Caco-2 (cell line): ENCODE measurements around the gene VENTX. TPM values are rescaled to one million over a fixed set of nuclear protein-coding genes. Genes with fewer than 3 reads are reported as not detected.

Source experiments
- BruUV-seq: library from RNA; stranded (reverse); fragments of 400-500 nt; replicated peaks from 2 replicates; lab custom pipeline; 2021; lab: Mats Ljungman, UMichigan
- CTCF ChIA-PET: fragments of 300-600 bp; sonication (Branson Sonifier 250); formaldehyde crosslinking; loops from one replicate; lab custom pipeline; 2022; ENCODE audit warnings: antibody characterized with exemption; lab: Charles Lee
- POLR2A ChIA-PET: fragments of 300-600 bp; sonication (Branson Sonifier 250); formaldehyde crosslinking; loops from one replicate; lab custom pipeline; 2022; ENCODE audit warnings: antibody characterized with exemption; lab: Charles Lee
- DNase-seq, 2 experiments: peaks; one replicate each; pipeline versions ENCODE4 v3.0.0 to v3.0.0-alpha.2; 2020 to 2022
- H3K27me3 ChIP-seq: replicated peaks from 2 replicates; pipeline ENCODE4 v1.6.0; 2011; ENCODE audit warnings: low read length; ENCODE audit not compliant: control insufficient read depth, insufficient read depth
- H3K36me3 ChIP-seq: 2 replicates; pipeline ENCODE4 v1.5.1; 2011; ENCODE audit warnings: low read length; ENCODE audit not compliant: control insufficient read depth, insufficient read depth
- H3K4me1 ChIP-seq: fragments of 250-450 bp; sonication (Bioruptor Pico); 2 replicates; pipeline ENCODE4 v1.5.1; 2020; ENCODE audit warnings: mild to moderate bottlenecking
- H3K4me3 ChIP-seq: 2 replicates; pipeline ENCODE4 v1.5.1; 2011; ENCODE audit warnings: low read depth, mild to moderate bottlenecking, control low read depth, low read length
- H3K9me3 ChIP-seq: fragments of 250-450 bp; sonication (Bioruptor Pico); 2 replicates; pipeline ENCODE4 v1.5.1; 2020; ENCODE audit warnings: mild to moderate bottlenecking, moderate library complexity
- H3K27ac Mint-ChIP-seq: one replicate; pipeline ENCODE4 v1.8.0; 2022; ENCODE audit warnings: mixed read lengths; ENCODE audit not compliant: unreplicated experiment
- H3K27me3 Mint-ChIP-seq: one replicate; pipeline ENCODE4 v1.8.0; 2022; ENCODE audit warnings: mixed read lengths; ENCODE audit not compliant: insufficient read depth, unreplicated experiment
- H3K36me3 Mint-ChIP-seq: one replicate; pipeline ENCODE4 v1.8.0; 2022; ENCODE audit warnings: mild to moderate bottlenecking, mixed read lengths; ENCODE audit not compliant: insufficient read depth, unreplicated experiment
- H3K4me1 Mint-ChIP-seq: one replicate; pipeline ENCODE4 v1.8.0; 2022; ENCODE audit warnings: low read depth, mixed read lengths; ENCODE audit not compliant: unreplicated experiment
- H3K4me3 Mint-ChIP-seq: one replicate; pipeline ENCODE4 v1.8.0; 2022; ENCODE audit warnings: mild to moderate bottlenecking, moderate library complexity, mixed read lengths; ENCODE audit not compliant: unreplicated experiment
- H3K9me3 Mint-ChIP-seq: one replicate; pipeline ENCODE4 v1.8.0; 2022; ENCODE audit warnings: mixed read lengths; ENCODE audit not compliant: unreplicated experiment
- CTCF ChIP-seq, 2 experiments: fragments of 200-600 bp in 1 of 2; IDR thresholded peaks; 1 replicate in 1 of 2; 2 replicates in 1 of 2; pipeline versions ENCODE4 v1.5.1 to v1.8.0; 2011 to 2022; ENCODE audit warnings: antibody characterized with exemption in 1 of 2, control low read depth in 1 of 2, inconsistent platforms in 1 of 2, low read depth in 1 of 2, low read length in 1 of 2, mild to moderate bottlenecking in 1 of 2, moderate library complexity in 1 of 2; ENCODE audit not compliant: insufficient read depth in 1 of 2, severe bottlenecking in 1 of 2, unreplicated experiment in 1 of 2
- intact Hi-C: fragments of 100-400 bp; cut with micrococcal nuclease; formaldehyde crosslinking; loops from one replicate; pipeline ENCODE4 v1.10.0; 2022; ENCODE audit not compliant: unreplicated experiment
- total RNA-seq: library from RNA; stranded (reverse); gene quantifications from 2 replicates; pipeline ENCODE4 v1.2.3, GENCODE V29; 2022

The VENTX gene
- total RNA-seq, 1 experiment from 2014 or later, result not detected

GRCh38 chr10:133241501-133242205, 4.0 kb downstream of the VENTX start:
- no peak overlapping the region for H3K4me3 Mint-ChIP-seq
- H3K4me1 Mint-ChIP-seq, result peaks cover 9% of the 10 kb centered on the region
- no peaks in the 10 kb centered on the region for H3K9me3 Mint-ChIP-seq
- no peak for TF ChIP-seq CTCF (IDR thresholded peaks at IDR 0.05; ENCODE audit: insufficient read depth in 1 of 2, low read depth in 1 of 2, low read length in 1 of 2, severe bottlenecking in 1 of 2, unreplicated experiment in 1 of 2)
- Histone ChIP-seq H3K9me3 (no peaks in the 10 kb centered on the region), H3K27me3 (no peaks in the 10 kb centered on the region; the same call in 1 of the 2 replicates), H3K4me1 (peaks cover 39% of the 10 kb centered on the region), H3K4me3 (no peak overlapping the region), H3K36me3 (no peaks in the 10 kb centered on the region)
- H3K27me3 Mint-ChIP-seq, result peaks cover 3% of the 10 kb centered on the region
- DNase-seq, result no peak
- no TSS peak for BruUV-seq
- intact Hi-C loops, result no loop called here
- H3K36me3 Mint-ChIP-seq, result peaks cover 7% of the 10 kb centered on the region
- POLR2A ChIA-PET, result no interaction called here
- H3K27ac Mint-ChIP-seq, result no peak overlapping the region
- CTCF ChIA-PET, result no interaction called here

- Mint-ChIP-seq H3K9me3 (no peaks in the 10 kb centered on the region), H3K27ac (no peak overlapping the region), H3K4me3 (no peak overlapping the region), H3K4me1 (peaks cover 9% of the 10 kb centered on the region), H3K27me3 (no peaks in the 10 kb centered on the region), H3K36me3 (peaks cover 7% of the 10 kb centered on the region)
- intact Hi-C loops, result no loop called here
- no TSS peak for BruUV-seq
- no peak for DNase-seq
- Histone ChIP-seq H3K4me3 (no peak overlapping the region), H3K4me1 (peaks cover 44% of the 10 kb centered on the region), H3K9me3 (no peaks in the 10 kb centered on the region), H3K27me3 (no peaks in the 10 kb centered on the region), H3K36me3 (no peaks in the 10 kb centered on the region)
- no peak for TF ChIP-seq CTCF (IDR thresholded peaks at IDR 0.05; ENCODE audit: insufficient read depth in 1 of 2, low read depth in 1 of 2, low read length in 1 of 2, severe bottlenecking in 1 of 2, unreplicated experiment in 1 of 2)
- POLR2A ChIA-PET, result no interaction called here
- CTCF ChIA-PET, result interaction anchor here (1.1 kb wide), 1 partner anchor 14 kb away, joined by 3 read pairs; no protein-coding TSS in a partner anchor
These were observed 5.1 kb downstream of the VENTX start for GRCh38 chr10:133242611-133243356.

- H3K36me3 Mint-ChIP-seq, result peaks cover under 1% of the 10 kb centered on the region
- BruUV-seq, result no TSS peak
These were observed 5.9 kb downstream of the VENTX start for GRCh38 chr10:133243593-133243992.

More at GRCh38 chr10:133243593-133243992, 5.9 kb downstream of the VENTX start:
- Histone ChIP-seq H3K4me3 (no peak overlapping the region), H3K4me1 (peaks cover 44% of the 10 kb centered on the region), H3K9me3 (no peaks in the 10 kb centered on the region), H3K36me3 (no peaks in the 10 kb centered on the region), H3K27me3 (no peaks in the 10 kb centered on the region)
- TF ChIP-seq CTCF (IDR thresholded peaks at IDR 0.05; ENCODE audit: insufficient read depth in 1 of 2, low read depth in 1 of 2, low read length in 1 of 2, severe bottlenecking in 1 of 2, unreplicated experiment in 1 of 2), result no peak
- intact Hi-C loops, result no loop called here
- Mint-ChIP-seq H3K27me3 (no peaks in the 10 kb centered on the region), H3K9me3 (no peaks in the 10 kb centered on the region), H3K4me3 (no peak overlapping the region), H3K4me1 (peaks cover 9% of the 10 kb centered on the region), H3K27ac (no peak overlapping the region)
- no peak for DNase-seq
- POLR2A ChIA-PET, result no interaction called here
- CTCF ChIA-PET, result no interaction called here
